ENCODE results near the gene PROZ. TPM values are rescaled to one million over a fixed set of nuclear protein-coding genes. Genes with fewer than 3 reads are reported as not detected.

Gene PROZ
- total and polyA plus RNA-seq, 2 donors (not counting 1 experiment from before 2014, with no cell fraction given): not detected

- WGBS (ENCODE audit: insufficient coverage): 42% methylated on average over 55 of the region's 60 CpGs
- Mint-ChIP-seq H3K9me3 (ENCODE audit: insufficient read depth) (no peaks in the 10 kb centered on the region), H3K4me3 (no peak overlapping the region), H3K27me3 (peaks cover 53% of the 10 kb centered on the region), H3K27ac (no peak overlapping the region), H3K4me1 (no peaks in the 10 kb centered on the region)
- ChIA-PET CTCF (no interaction called here), POLR2A (no interaction called here)
- Histone ChIP-seq H3K9me3 (ENCODE audit: control extremely low read depth in 1 of 3, control insufficient read depth in 2 of 3, insufficient read depth in 1 of 3, low read length in 2 of 3) (peaks cover 0 to 10% (median 3%) of the 10 kb centered on the region in 3 donors), H3K4me2 (replicated peaks; ENCODE audit: low read depth, low read length, poor library complexity, severe bottlenecking) (peak overlapping the region; percentile 37), H3K27me3 (replicated peaks in 1 of 4; ENCODE audit: control extremely low read depth in 1 of 4, control insufficient read depth in 3 of 4, insufficient read depth in 4 of 4, low read length in 3 of 4) (peaks cover 0 to 23% (median 10%) of the 10 kb centered on the region in 4 experiments), H3K4me3 (ENCODE audit: control extremely low read depth in 1 of 5, extremely low read depth in 1 of 5, insufficient read depth in 1 of 5, low read depth in 2 of 5, low read length in 4 of 5) (peak overlapping the region in 2 of 5 experiments; percentile 12 to 15), H2AFZ (ENCODE audit: insufficient read depth, low read depth, low read length, poor library complexity, severe bottlenecking) (peak overlapping the region; percentile 10), H3K79me2 (ENCODE audit: control insufficient read depth, insufficient read depth, low read length) (no peaks in the 10 kb centered on the region), H3K27ac (ENCODE audit: low read length in 2 of 2) (no peak overlapping the region), H4K20me1 (ENCODE audit: control insufficient read depth, insufficient read depth, low read length, poor library complexity, severe bottlenecking) (no peaks in the 10 kb centered on the region), H3K9ac (ENCODE audit: low read length) (no peak overlapping the region), H3K4me1 (ENCODE audit: control insufficient read depth in 2 of 2, insufficient read depth in 2 of 2, low read length in 2 of 2) (no peaks in the 10 kb centered on the region), H3K36me3 (replicated peaks in 1 of 2; ENCODE audit: control extremely low read depth in 1 of 2, control insufficient read depth in 1 of 2, extremely low read depth in 1 of 2, insufficient read depth in 2 of 2, low read length in 1 of 2) (no peaks in the 10 kb centered on the region)
- no peak for DNase-seq
- TF ChIP-seq CTCF (IDR thresholded peaks at IDR 0.05): no peak
- intact Hi-C loops (cut with micrococcal nuclease): no loop called here
- no peak for ATAC-seq (ENCODE audit: low read depth)
Measured at GRCh38 chr13:113129921-113130750, 28.3 kb upstream of the PROZ start.

- Histone ChIP-seq H3K79me2 (ENCODE audit: control insufficient read depth, insufficient read depth, low read length) (no peaks in the 10 kb centered on the region), H3K27me3 (replicated peaks in 1 of 4; ENCODE audit: control extremely low read depth in 1 of 4, control insufficient read depth in 3 of 4, insufficient read depth in 4 of 4, low read length in 3 of 4) (peaks cover 0 to 10% (median 5%) of the 10 kb centered on the region in 4 experiments), H3K4me3 (ENCODE audit: control extremely low read depth in 1 of 5, extremely low read depth in 1 of 5, insufficient read depth in 1 of 5, low read depth in 2 of 5, low read length in 4 of 5) (no peak overlapping the region), H3K9me3 (ENCODE audit: control extremely low read depth in 1 of 3, control insufficient read depth in 2 of 3, insufficient read depth in 1 of 3, low read length in 2 of 3) (peaks cover 0 to 3% (median 0%) of the 10 kb centered on the region in 3 donors), H3K4me1 (ENCODE audit: control insufficient read depth in 2 of 2, insufficient read depth in 2 of 2, low read length in 2 of 2) (no peaks in the 10 kb centered on the region), H4K20me1 (ENCODE audit: control insufficient read depth, insufficient read depth, low read length, poor library complexity, severe bottlenecking) (no peaks in the 10 kb centered on the region), H3K4me2 (replicated peaks; ENCODE audit: low read depth, low read length, poor library complexity, severe bottlenecking) (no peak overlapping the region), H2AFZ (ENCODE audit: insufficient read depth, low read depth, low read length, poor library complexity, severe bottlenecking) (no peak overlapping the region), H3K9ac (ENCODE audit: low read length) (no peak overlapping the region), H3K36me3 (replicated peaks in 1 of 2; ENCODE audit: control extremely low read depth in 1 of 2, control insufficient read depth in 1 of 2, extremely low read depth in 1 of 2, insufficient read depth in 2 of 2, low read length in 1 of 2) (no peaks in the 10 kb centered on the region), H3K27ac (ENCODE audit: low read length in 2 of 2) (no peak overlapping the region)
- Mint-ChIP-seq H3K4me1 (no peaks in the 10 kb centered on the region), H3K27me3 (peaks cover 39% of the 10 kb centered on the region), H3K4me3 (no peak overlapping the region), H3K27ac (no peak overlapping the region), H3K9me3 (ENCODE audit: insufficient read depth) (no peaks in the 10 kb centered on the region)
- DNase-seq (no peak), ATAC-seq (ENCODE audit: low read depth) (no peak)
- 100% methylated on average over 1 of the region's 2 CpGs for WGBS (ENCODE audit: insufficient coverage)
- ChIA-PET POLR2A (no interaction called here), CTCF (no interaction called here)
- TF ChIP-seq EZH2 (IDR thresholded peaks at IDR 0.05; ENCODE audit: borderline replicate concordance, insufficient read depth, low read depth, low read length, poor library complexity, severe bottlenecking) (no peak), CTCF (IDR thresholded peaks at IDR 0.05) (no peak)
- intact Hi-C loops (cut with micrococcal nuclease): no loop called here
Measured at GRCh38 chr13:113135281-113135760, 23.1 kb upstream of the PROZ start.
